Activated T-cell treated with anti-CD3 and anti-CD28 coated beads, Interleukin-2, amount 50 U/mL, for 72 hours (primary cell): Measurements from ENCODE around the gene PNMA6E. TPM values are rescaled to one million over a fixed set of nuclear protein-coding genes. Genes with fewer than 3 reads are reported as not detected.

Source experiments
- ATAC-seq, 2 donors: fragments of 150-1000 bp; cut with Tn5 transposase; replicated peaks in 1 of 2; 2 replicates each; pipeline ENCODE4 v1.10.0; 2021; ENCODE audit warnings: moderate library complexity in 2 of 2, mild to moderate bottlenecking in 1 of 2
- DNase-seq, 2 donors: peaks; one replicate each; pipeline ENCODE4 v3.0.0; 2021 to 2022; ENCODE audit warnings: mixed read lengths in 1 of 2
- H3K27ac Mint-ChIP-seq: one replicate; pipeline ENCODE4 v1.8.0; 2022; ENCODE audit warnings: mild to moderate bottlenecking, moderate library complexity, mixed read lengths
- H3K27me3 Mint-ChIP-seq: one replicate; pipeline ENCODE4 v1.8.0; 2022; ENCODE audit warnings: low read depth, mixed read lengths
- H3K36me3 Mint-ChIP-seq, 2 donors: one replicate each; pipeline ENCODE4 v1.8.0; 2022; ENCODE audit warnings: mixed read lengths in 2 of 2, mild to moderate bottlenecking in 1 of 2; ENCODE audit not compliant: insufficient read depth in 2 of 2
- H3K4me1 Mint-ChIP-seq: one replicate; pipeline ENCODE4 v1.8.0; 2022; ENCODE audit warnings: low read depth, mixed read lengths
- H3K4me3 Mint-ChIP-seq, 2 donors: one replicate each; pipeline ENCODE4 v1.8.0; 2022; ENCODE audit warnings: mild to moderate bottlenecking in 2 of 2, mixed read lengths in 2 of 2, moderate library complexity in 2 of 2
- H3K9me3 Mint-ChIP-seq, 2 donors: one replicate each; pipeline ENCODE4 v1.8.0; 2022; ENCODE audit warnings: mixed read lengths in 2 of 2
- total RNA-seq, 2 donors: library from RNA; stranded (reverse); gene quantifications; one replicate each; pipeline ENCODE4 v1.2.3, GENCODE V29; 2022

PNMA6E gene
- total RNA-seq, 2 donors from 2014 or later = not detected

GRCh38 chrX:153443476-153444332 lies 42.6 kb upstream of the PNMA6E start:
- H3K27me3 Mint-ChIP-seq = peaks cover 6% of the 10 kb centered on the region
- no peaks in the 10 kb centered on the region for H3K9me3 Mint-ChIP-seq
- no peaks in the 10 kb centered on the region for H3K4me1 Mint-ChIP-seq
- ATAC-seq (no peak), DNase-seq (no peak)
- no peaks in the 10 kb centered on the region for H3K36me3 Mint-ChIP-seq
- H3K4me3 Mint-ChIP-seq = no peak overlapping the region
- no peak overlapping the region for H3K27ac Mint-ChIP-seq

- no peak overlapping the region for H3K27ac Mint-ChIP-seq
- H3K9me3 Mint-ChIP-seq = no peaks in the 10 kb centered on the region
- no peak overlapping the region for H3K4me3 Mint-ChIP-seq
- H3K4me1 Mint-ChIP-seq = no peaks in the 10 kb centered on the region
- DNase-seq = no peak
- no peaks in the 10 kb centered on the region for H3K36me3 Mint-ChIP-seq
- H3K27me3 Mint-ChIP-seq = peaks cover 16% of the 10 kb centered on the region
- no peak for ATAC-seq
Measured at GRCh38 chrX:153442463-153442862, 41.3 kb upstream of the PNMA6E start.

GRCh38 chrX:153441981-153442380 lies 40.8 kb upstream of the PNMA6E start:
- Mint-ChIP-seq H3K36me3 (no peaks in the 10 kb centered on the region), H3K4me1 (no peaks in the 10 kb centered on the region), H3K27ac (no peak overlapping the region), H3K4me3 (no peak overlapping the region), H3K27me3 (peaks cover 20% of the 10 kb centered on the region), H3K9me3 (no peaks in the 10 kb centered on the region)
- DNase-seq (no peak), ATAC-seq (no peak)

- no peaks in the 10 kb centered on the region for H3K9me3 Mint-ChIP-seq
- ATAC-seq (no peak), DNase-seq (no peak)
- peaks cover 26% of the 10 kb centered on the region for H3K27me3 Mint-ChIP-seq
- H3K4me3 Mint-ChIP-seq = no peak overlapping the region
- H3K27ac Mint-ChIP-seq = no peak overlapping the region
- H3K4me1 Mint-ChIP-seq = no peaks in the 10 kb centered on the region
- no peaks in the 10 kb centered on the region for H3K36me3 Mint-ChIP-seq
Measured at GRCh38 chrX:153441296-153441695, 40.1 kb upstream of the PNMA6E start.

- H3K36me3 Mint-ChIP-seq = no peaks in the 10 kb centered on the region
- H3K27me3 Mint-ChIP-seq = peaks cover 26% of the 10 kb centered on the region
- H3K4me3 Mint-ChIP-seq = no peak overlapping the region
- no peak for ATAC-seq
- no peak for DNase-seq
- H3K9me3 Mint-ChIP-seq = no peaks in the 10 kb centered on the region
- no peak overlapping the region for H3K27ac Mint-ChIP-seq
- H3K4me1 Mint-ChIP-seq = no peaks in the 10 kb centered on the region
Measured at GRCh38 chrX:153440556-153441135, 39.5 kb upstream of the PNMA6E start.

- H3K27me3 Mint-ChIP-seq = peaks cover 26% of the 10 kb centered on the region
- H3K36me3 Mint-ChIP-seq = no peaks in the 10 kb centered on the region
- no peak overlapping the region for H3K4me3 Mint-ChIP-seq
- H3K27ac Mint-ChIP-seq = no peak overlapping the region
- DNase-seq (no peak), ATAC-seq (peak in 1 of 2 donors; percentile 11)
- H3K9me3 Mint-ChIP-seq = no peaks in the 10 kb centered on the region
- H3K4me1 Mint-ChIP-seq = no peaks in the 10 kb centered on the region
Measured at GRCh38 chrX:153439977-153440376, 38.8 kb upstream of the PNMA6E start.

- no peaks in the 10 kb centered on the region for H3K4me1 Mint-ChIP-seq
- H3K36me3 Mint-ChIP-seq = no peaks in the 10 kb centered on the region
- DNase-seq (no peak), ATAC-seq (no peak)
- peaks cover 26% of the 10 kb centered on the region for H3K27me3 Mint-ChIP-seq
- H3K9me3 Mint-ChIP-seq = no peaks in the 10 kb centered on the region
- H3K4me3 Mint-ChIP-seq = no peak overlapping the region
- no peak overlapping the region for H3K27ac Mint-ChIP-seq
Measured at GRCh38 chrX:153438532-153438931, 37.4 kb upstream of the PNMA6E start.

- H3K4me3 Mint-ChIP-seq = no peak overlapping the region
- ATAC-seq = no peak
- H3K27ac Mint-ChIP-seq = no peak overlapping the region
- H3K27me3 Mint-ChIP-seq = peaks cover 33% of the 10 kb centered on the region
- H3K36me3 Mint-ChIP-seq = no peaks in the 10 kb centered on the region
- no peak for DNase-seq
- no peaks in the 10 kb centered on the region for H3K4me1 Mint-ChIP-seq
- H3K9me3 Mint-ChIP-seq = no peaks in the 10 kb centered on the region
Measured at GRCh38 chrX:153435845-153436244, 34.7 kb upstream of the PNMA6E start.

- Mint-ChIP-seq H3K36me3 (no peaks in the 10 kb centered on the region), H3K9me3 (no peaks in the 10 kb centered on the region), H3K4me3 (no peak overlapping the region), H3K27me3 (peaks cover 39% of the 10 kb centered on the region), H3K4me1 (no peaks in the 10 kb centered on the region), H3K27ac (no peak overlapping the region)
- DNase-seq (no peak), ATAC-seq (no peak)
Measured at GRCh38 chrX:153434801-153435200, 33.7 kb upstream of the PNMA6E start.

- H3K4me1 Mint-ChIP-seq = no peaks in the 10 kb centered on the region
- no peak overlapping the region for H3K4me3 Mint-ChIP-seq
- no peak overlapping the region for H3K27ac Mint-ChIP-seq
- H3K36me3 Mint-ChIP-seq = no peaks in the 10 kb centered on the region
- ATAC-seq = no peak
- DNase-seq = no peak
- H3K9me3 Mint-ChIP-seq = no peaks in the 10 kb centered on the region
- H3K27me3 Mint-ChIP-seq = peaks cover 41% of the 10 kb centered on the region
Measured at GRCh38 chrX:153433781-153434285, 32.7 kb upstream of the PNMA6E start.

GRCh38 chrX:153433161-153433680 lies 32.1 kb upstream of the PNMA6E start:
- peaks cover 38% of the 10 kb centered on the region for H3K27me3 Mint-ChIP-seq
- ATAC-seq (no peak), DNase-seq (no peak)
- no peak overlapping the region for H3K4me3 Mint-ChIP-seq
- no peaks in the 10 kb centered on the region for H3K4me1 Mint-ChIP-seq
- no peaks in the 10 kb centered on the region for H3K36me3 Mint-ChIP-seq
- H3K27ac Mint-ChIP-seq = no peak overlapping the region
- no peaks in the 10 kb centered on the region for H3K9me3 Mint-ChIP-seq

GRCh38 chrX:153430796-153431195 lies 29.6 kb upstream of the PNMA6E start:
- Mint-ChIP-seq H3K27me3 (peaks cover 36% of the 10 kb centered on the region), H3K9me3 (peaks cover 0 to 7% of the 10 kb centered on the region in 2 donors), H3K27ac (no peak overlapping the region), H3K4me3 (no peak overlapping the region), H3K4me1 (no peaks in the 10 kb centered on the region), H3K36me3 (no peaks in the 10 kb centered on the region)
- no peak for ATAC-seq
- DNase-seq = no peak

GRCh38 chrX:153426204-153426603 lies 25.1 kb upstream of the PNMA6E start:
- peaks cover 0 to 9% of the 10 kb centered on the region in 2 donors for H3K9me3 Mint-ChIP-seq
- ATAC-seq (no peak), DNase-seq (no peak)
- H3K27me3 Mint-ChIP-seq = peaks cover 39% of the 10 kb centered on the region
- H3K4me3 Mint-ChIP-seq = no peak overlapping the region
- H3K4me1 Mint-ChIP-seq = no peaks in the 10 kb centered on the region
- H3K27ac Mint-ChIP-seq = no peak overlapping the region
- H3K36me3 Mint-ChIP-seq = no peaks in the 10 kb centered on the region
